GM19372 (cell line): Measurements from ENCODE around the gene FUCA2.
"Not testable (repeated sequence)": the region's sequence is repeated elsewhere in the genome, so short reads cannot be mapped to it uniquely, and the experiment has no call there.

ENCODE experiments used
- ATAC-seq: cut with Tn5 transposase; IDR thresholded peaks from one replicate; pipeline ENCODE4 v1.9.1; 2021; ENCODE audit warnings: mild to moderate bottlenecking, low read depth, moderate library complexity; ENCODE audit not compliant: unreplicated experiment

Gene FUCA2

DNA sequence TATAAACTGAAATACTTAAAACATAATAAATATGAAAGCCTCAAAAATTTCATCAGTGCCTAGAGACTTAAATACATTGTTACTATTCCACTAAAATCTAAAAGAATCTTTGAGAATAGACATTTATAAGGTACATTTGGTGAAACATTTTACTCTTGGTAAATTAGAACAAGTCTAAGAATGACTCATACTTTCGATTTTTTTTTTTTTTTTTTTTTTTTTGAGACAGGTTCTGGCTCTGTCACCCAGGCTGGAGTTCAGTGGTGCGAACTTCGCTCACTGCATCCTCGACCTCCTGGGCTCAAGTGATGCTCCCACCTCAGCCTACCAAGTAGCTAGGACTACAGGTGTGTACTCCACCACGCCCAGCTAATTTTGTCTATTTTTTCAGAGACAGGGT, 6.4 kb downstream of the FUCA2 start:
- ATAC-seq: no peak

DNA sequence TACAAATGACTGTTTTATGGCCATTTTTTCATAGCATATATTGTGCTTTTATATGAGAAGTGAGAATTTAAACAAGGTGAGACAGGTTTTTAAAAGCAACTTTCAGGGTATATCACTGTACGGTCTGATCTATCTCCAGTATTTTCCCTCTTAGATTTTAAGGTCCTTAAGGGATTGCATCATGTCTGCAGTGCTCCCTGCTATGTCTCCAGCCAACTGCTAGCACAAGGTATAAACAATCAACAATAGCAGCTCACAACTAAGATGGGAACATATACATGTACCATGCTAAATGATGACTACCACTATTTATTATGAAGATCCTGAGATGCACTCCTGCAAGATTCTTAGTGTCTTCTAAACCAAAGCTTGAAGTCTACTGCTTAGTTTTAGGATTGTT, 7.2 kb downstream of the FUCA2 start:
- no peak for ATAC-seq

DNA sequence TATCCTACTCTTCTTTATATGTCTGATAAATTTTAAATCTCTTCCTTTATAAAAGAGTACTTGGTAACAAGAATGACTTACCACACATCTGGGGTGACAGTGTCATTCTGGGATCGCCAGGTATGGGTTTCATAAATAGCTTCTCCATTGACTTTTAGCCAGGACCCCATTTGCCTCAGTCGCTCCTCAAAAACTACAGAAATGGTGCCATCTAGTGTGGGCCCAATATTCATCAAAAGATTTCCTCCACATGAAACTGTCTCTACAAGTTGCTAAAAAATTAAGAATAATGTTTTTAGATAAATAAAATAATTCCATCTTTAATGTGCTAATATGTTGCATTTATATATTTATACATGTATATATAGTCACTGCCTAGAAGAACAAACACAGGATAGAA, 9.7 kb downstream of the FUCA2 start:
- ATAC-seq: no peak

DNA sequence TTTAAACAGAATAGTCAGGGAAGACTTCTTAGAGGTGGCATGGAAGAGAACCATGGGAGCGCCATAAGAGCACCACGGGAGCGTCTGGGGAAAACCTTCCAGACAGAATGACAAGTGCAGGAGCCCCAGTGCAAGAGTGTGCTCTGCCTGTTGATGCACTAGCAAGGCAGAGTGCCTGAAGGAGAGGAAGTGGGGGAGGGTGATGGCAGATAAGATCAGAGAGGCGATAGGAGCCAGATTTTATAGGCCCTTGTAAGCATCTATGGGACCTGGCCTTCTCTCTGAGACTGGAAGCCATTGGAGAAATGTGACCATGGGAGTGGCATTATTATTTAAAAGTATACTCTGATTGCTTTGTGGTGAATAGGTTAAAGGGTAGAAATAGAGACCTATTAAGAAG, 13.1 kb downstream of the FUCA2 start:
- ATAC-seq: no peak

DNA sequence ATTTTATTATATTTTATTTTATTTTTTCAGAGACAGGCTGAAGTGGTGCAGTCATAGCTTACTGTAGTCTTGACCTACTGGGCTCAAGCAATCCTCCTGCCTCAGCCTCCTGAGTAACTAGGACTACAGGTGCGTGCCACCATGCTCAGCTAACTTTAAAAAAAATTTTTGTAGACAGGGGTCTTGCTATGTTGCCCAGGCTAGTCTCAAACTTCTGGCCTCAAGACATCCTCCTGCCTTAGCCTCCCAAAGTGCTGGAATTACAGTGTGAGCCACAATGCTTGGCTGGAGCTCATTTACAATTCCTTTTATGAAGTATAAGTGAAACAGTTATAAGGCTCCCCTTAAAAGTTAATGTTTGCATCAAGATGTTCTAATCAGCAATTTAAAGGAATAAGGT, 14.5 kb downstream of the FUCA2 start:
- ATAC-seq: no peak

DNA sequence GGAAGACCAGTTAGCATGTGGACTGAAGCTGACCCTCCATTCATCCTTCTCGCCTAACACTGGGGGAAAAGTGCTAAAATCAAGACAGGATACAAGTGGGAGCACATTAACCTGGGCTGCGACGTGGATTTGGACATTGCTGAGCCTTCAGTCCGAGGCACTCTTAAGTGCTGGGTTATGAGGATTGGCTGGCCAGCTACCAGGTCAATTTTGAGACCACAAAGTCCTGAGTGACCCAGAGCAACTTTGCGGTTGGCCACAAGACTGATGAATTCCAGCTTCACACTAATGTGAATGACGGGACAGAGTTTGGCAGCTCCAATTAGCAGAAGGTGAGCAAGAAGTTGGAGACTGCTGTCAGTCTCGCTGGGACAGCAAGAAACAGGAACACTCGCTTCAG, 20.7 kb downstream of the FUCA2 start:
- no peak for ATAC-seq

DNA sequence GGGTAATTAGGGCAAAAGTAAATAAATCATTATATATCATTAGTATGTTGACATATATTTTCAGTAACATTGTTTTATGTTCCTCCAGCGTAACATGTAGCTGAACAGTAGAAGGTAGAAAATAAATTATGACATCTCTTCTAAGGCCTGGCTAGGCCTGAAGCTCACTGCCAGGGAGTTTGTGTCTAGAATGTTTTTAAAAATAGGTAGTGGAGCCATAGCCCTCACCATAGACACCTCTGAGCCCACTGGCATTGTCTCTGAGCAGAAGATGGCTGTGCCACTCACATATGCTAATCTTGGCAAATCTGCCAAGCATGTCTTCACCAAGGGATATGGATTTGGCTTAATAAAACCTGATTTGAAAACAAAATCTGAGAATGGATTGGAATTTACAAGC, 21.3 kb downstream of the FUCA2 start:
- no peak for ATAC-seq

DNA sequence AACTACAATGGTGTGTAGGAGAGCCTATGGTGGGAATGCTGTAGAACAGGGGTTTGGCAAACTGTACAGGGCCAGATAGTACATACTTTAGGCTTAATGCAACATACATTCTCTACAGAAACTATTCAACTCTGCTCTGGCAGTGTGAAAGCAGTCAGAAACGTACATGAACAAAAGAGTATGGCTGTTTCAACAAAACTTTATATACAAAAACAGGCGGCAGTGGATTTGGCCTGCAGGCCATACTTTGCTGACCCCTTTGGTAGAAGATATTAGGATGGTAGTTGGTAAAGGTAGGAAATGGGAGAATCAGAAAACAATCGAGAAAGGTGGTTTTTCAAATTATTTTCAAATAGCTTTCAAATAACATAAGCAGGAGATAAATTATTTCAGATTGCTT, 24.8 kb downstream of the FUCA2 start:
- ATAC-seq: no peak

DNA sequence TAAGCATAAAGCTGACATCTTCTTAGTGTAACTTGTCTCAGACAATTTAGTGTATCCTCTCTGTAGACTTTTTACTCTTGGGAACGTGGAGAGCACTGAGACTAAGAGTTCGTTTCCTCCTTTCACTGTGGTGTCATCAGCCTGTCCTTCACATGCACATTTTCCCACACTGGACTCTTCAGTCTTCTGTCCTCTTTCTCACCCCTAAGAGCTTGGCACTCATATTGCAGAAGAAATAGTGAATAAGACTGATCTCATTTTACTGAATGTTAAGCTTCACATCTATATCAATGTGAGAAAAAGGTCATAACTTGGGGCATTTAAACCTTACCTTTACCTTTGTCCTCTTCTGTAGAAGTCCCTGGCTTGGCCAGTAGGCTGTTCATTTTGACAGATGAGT, 25.6 kb downstream of the FUCA2 start:
- ATAC-seq: no peak

DNA sequence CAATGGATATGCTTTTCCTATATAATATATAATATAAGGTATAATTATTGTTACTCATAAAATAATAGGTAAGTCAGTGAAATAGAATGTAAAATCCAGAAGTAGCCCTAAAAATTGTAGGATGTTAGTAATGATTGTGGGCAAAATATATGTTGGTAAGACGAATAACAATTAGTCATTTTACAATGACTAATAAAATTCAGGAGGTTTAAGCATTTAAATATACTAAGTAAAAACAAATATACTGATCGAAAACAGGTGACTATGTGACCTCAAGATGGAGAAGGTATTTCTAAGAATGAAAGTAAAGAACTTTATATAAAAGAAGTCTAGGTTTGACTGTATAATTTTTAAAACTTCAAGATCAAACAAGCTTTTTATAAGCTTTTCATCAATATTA, 28.9 kb downstream of the FUCA2 start:
- no peak for ATAC-seq

DNA sequence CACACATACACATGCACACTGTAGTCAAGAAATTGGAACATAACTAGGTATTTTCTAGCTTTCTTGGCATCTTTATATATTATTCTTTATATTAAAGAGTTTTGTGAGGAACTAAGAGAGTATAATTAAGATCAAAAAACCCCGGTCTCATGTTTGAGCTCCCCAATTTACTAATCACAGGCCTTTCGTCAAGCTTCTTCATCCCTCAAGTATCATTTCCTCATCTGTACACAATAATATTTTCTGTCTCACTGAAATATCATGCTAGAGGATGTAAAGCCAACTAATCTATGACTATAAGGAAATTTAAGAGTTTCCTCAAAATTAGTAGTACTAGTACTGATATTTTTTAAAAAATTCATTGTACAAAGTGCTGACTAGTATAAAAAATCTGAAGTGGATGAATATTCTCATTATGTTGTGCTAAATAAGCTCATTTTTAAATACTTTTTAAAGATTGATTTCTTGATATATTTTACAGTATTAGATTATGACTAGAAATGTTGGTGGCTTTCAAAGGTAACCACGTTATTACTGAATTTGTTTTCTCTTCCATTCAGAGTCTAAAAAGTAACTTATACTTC, 32.9 kb downstream of the FUCA2 start:
- ATAC-seq: no peak

DNA sequence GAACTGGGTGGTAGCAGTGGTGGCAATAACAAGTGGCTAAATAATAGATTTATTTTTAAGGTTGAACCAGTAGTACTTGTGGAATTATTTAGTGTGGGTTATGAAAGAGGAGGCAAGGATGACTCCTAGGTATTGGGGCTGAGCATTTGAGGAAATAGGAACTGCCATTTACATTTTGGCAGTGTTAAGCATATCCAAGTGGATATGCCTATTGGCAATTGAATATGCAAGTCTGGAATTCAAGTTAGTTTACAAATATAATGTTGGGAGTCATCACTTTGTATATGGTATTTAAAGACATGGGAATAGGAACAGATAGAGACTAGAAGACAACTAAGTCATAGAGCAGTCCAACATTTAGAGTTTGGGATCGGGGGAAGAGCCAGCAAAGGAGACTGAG, 35.0 kb downstream of the FUCA2 start:
- no peak for ATAC-seq

DNA sequence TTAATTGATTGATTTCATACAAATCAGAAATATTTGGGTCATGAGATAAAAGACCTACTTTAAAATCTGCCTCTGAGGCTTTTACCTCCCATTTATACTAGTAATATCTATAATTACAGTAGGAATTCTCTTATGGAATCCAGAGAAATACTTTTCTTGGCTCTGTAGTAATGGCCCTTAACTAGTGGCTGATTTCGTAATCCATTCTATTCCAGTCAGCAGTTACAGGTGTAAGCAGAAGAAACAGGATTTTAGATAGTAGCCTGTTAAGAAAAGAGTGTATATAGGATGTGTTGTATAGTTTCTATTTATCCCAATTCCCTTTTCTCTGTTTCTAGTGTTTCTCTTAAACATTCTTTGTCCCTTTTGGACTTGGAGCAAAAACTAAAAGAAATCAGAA, 39.7 kb downstream of the FUCA2 start:
- no peak for ATAC-seq

DNA sequence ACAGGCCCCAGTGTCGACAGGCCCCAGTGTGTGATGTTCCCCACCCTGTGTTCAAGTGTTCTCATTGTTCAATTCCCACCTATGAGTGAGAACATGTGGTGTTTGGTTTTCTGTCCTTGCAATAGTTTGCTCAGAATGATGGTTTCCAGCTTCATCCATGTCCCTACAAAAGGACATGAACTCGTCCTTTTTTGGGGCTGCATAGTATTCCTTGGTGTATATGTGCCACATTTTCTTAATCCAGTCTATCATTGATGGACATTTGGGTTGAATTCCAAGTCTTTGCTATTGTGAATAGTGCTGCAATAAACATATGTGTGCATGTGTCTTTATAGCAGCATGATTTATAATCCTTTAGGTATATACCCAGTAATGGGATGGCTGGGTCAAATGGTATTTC, 42.7 kb downstream of the FUCA2 start:
- not testable (repeated sequence) for ATAC-seq

DNA sequence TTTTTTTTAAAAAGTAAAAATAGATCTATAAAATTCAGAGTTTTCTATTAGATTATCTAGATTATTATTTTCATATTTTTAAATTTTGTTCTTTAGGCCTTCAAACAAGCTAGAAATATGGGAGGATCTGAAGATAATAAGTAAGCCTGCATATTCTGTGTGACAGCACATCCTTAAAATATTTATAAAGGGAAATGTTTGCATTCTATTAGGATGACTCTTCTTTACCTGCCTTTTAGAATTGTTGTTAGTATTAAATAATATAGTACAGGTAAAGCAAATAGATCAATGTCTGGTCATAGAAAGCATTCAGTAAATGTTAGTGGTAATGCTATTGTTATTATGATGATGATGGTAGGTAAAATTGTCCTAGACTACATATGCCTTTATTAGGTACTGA, 43.5 kb downstream of the FUCA2 start:
- ATAC-seq: no peak

DNA sequence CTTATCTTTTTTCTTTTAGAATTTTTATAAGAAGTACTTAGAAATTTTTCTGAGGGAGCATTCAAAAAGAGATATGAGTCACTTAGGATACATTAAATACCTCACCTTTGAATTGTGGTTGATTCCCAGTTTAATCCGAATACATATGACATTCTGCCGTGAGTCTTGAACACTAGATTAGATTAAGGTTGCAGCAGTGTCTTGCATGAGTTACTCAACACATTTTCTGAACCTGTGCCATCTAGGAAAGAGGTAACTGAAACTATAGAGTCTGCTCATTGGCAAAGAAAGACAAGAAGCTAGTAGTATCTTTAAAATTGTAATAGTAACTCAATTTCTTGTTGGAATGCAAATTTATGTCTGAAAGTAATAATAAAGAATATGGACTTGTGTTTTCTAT, 46.0 kb downstream of the FUCA2 start:
- no peak for ATAC-seq

DNA sequence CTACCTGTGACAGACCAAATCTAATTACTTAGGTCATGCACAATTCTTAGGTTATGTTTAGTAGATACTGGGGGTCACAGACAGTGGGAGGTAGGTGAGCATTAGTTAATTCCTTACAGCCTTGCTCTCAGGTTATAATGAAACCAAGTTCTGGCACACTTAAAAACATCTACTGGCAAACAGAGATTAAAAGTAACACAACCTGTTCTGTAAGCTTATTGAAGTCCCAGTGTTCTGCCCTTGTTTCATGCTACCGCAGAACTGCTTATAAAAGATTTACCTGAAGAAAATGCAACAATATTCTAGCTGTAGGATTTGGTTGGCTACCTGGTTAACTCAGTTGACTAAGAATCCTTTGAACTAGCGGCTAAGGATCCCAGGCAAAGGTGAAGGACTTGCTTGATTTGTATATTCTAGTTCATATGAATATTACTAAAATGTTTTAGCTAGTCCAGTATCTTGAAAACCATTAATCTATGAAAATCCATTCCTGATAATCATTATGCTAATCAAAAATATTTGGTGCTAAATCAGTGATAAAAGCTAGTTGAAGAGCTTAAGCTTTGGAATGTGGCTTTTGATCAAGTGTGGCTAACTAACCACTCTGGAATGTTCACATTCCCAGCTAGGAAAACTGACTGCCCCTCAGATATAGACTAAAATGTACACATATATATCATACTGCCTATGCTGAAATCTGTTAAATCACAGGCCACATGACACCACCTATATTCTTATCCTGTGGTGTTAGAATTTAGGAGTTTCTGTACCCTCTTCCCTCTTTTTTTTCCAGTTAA, 53.8 kb downstream of the FUCA2 start:
- no peak for ATAC-seq

DNA sequence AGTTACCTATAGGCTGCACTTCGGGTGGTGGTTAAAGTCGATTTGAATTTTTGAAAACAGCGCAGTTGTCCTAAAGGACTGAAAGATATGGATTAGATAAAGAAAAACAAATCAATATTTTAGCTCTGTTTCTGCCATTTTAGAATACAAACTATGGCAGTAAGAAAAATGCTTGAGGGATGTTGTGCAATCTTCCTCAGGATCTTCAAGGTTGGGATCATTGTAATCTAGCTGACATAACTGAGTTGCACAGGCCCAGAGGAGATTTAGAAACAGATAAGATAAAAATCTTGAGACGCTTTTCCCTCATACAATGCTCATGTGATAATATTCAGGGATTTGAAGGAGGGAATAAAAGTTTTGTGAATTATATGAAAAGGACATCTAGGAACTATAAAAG, 60.0 kb downstream of the FUCA2 start:
- no peak for ATAC-seq

DNA sequence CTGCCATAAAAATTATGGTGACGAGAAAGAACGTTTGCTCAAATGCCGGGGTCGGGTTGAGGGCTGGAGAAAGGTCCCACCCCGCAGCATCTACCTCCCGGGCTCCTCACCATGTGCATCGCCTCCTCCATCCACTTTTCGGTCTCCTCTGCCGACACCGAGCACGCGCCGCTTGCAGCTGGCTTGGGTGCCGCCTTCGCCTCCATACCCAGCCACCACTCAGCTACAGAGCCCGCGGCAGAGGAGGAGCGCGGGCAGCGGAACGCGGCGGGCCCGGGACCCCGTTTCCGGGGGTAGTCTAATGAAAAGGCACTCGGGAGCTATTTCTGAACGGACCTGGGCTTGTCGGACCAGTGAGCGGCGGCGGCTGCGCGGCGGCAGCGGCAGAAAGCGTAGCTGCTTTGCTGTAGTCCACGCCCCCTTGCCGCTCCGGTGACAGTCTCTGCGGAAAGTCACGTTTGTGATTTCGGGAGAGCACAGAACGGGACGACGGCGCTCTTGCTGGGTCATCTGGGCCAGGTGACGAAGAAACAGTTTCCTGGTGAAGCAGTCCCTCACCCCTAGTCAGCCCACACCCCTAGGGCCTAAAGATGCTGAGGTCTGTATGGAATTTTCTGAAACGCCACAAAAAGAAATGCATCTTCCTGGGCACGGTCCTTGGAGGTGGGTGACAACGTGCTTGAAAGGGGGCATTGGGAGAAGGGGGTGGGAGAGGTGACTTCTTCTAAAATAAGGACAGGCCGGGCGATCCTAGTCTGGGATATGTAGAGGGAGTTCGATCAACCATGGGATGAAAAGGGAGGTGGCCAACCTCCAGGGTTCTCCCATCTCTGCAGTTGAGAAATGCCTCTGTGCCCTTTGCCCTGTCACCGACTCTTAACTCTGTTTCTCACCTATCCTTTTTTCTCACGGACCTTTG, 60.8 kb downstream of the FUCA2 start, which contains the start of the genes ADAT2 and PEX3:
TSS of gene ADAT2 (minus strand) at position 243 of the 919 bp plus-strand sequence. CDS start at position 206, 37 bp downstream.
TSS of gene PEX3 (plus strand) at position 353 of the 919 bp plus-strand sequence. CDS start at position 591, 238 bp downstream.
- ATAC-seq: peak; percentile 97

DNA sequence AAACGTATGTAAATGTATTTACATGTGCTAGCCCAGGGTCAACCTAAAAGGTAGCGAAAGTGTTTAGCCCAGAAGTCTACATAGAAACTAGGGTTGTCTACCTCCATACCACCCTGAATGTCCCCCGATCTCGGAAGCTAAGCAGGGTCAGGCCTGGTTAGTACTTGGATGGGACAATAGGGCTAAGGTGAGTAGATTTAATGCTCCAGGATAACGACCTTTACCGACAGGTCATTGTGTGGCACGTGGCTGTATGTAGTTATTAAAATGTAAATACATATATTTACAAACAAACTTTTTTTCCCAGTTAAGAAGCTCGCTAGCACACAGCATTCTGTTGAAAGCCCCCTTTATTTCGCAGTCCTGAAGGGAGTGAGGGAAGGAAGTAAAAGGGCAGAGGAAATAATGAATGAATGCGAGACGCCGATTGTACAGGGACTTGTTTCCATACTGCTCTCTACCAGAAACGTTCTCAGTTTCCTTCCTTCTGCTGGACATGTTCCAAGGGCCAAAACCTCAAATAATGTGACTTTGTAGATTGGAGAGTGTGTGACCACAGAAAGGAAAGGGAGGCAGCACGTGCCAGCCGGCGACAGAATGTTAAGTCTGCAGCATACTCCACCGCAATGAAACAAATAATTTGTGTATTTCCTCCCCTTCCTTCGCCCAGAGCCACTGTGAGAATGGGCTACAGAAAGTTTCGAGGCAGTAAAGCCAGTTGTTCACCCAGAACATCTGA, 61.6 kb downstream of the FUCA2 start:
- peak; percentile 2 for ATAC-seq
